GM06990 (cell line): ENCODE results near the gene FRRS1L.

Source experiments
- DNase-seq: peaks from one replicate; pipeline ENCODE4 v3.0.0-alpha.2; 2011; ENCODE audit not compliant: insufficient read length; ENCODE audit errors: extremely low read depth
- H3K27me3 ChIP-seq: replicated peaks from 2 replicates; pipeline ENCODE4 v1.6.0; 2011; ENCODE audit warnings: low read length; ENCODE audit not compliant: control insufficient read depth, insufficient read depth
- H3K36me3 ChIP-seq: 2 replicates; pipeline ENCODE4 v1.5.1; 2011; ENCODE audit warnings: low read length; ENCODE audit not compliant: control insufficient read depth, insufficient read depth
- H3K4me3 ChIP-seq: replicated peaks from 2 replicates; pipeline ENCODE4 v1.5.1; 2011; ENCODE audit warnings: low read depth, mild to moderate bottlenecking, control low read depth, low read length
- CTCF ChIP-seq: IDR thresholded peaks from 2 replicates; pipeline ENCODE4 v1.5.1; 2011; ENCODE audit warnings: low read length, control low read depth, mild to moderate bottlenecking, inconsistent platforms; ENCODE audit not compliant: insufficient read depth, poor library complexity, severe bottlenecking

The FRRS1L gene

GRCh38 chr9:109120204-109120789 is 46.8 kb downstream of the FRRS1L start:
- no peak for TF ChIP-seq CTCF
- no peak for DNase-seq

GRCh38 chr9:109119439-109120203 is 47.4 kb downstream of the FRRS1L start, which contains the start of gene TMEM245:
TSS of gene TMEM245 (minus strand) at chr9:109119947. CDS start at chr9:109119913, 34 bp downstream.
- peak within 1 kb of the TSS; percentile 91 for H3K4me3 ChIP-seq
- no peaks in the 10 kb centered on the region for H3K36me3 ChIP-seq
- TF ChIP-seq CTCF = no peak
- DNase-seq = peak; percentile 96
- no peaks in the 10 kb centered on the region for H3K27me3 ChIP-seq

More at GRCh38 chr9:109120204-109120789, 46.8 kb downstream of the FRRS1L start:
- H3K27me3 ChIP-seq = no peaks in the 10 kb centered on the region
- H3K36me3 ChIP-seq = no peaks in the 10 kb centered on the region
- peak overlapping the region; percentile 2; the same call in 1 of the 2 replicates for H3K4me3 ChIP-seq

GRCh38 chr9:109118808-109119438 is 48.1 kb downstream of the FRRS1L start:
- Histone ChIP-seq H3K36me3 (no peaks in the 10 kb centered on the region), H3K27me3 (no peaks in the 10 kb centered on the region), H3K4me3 (peak overlapping the region; percentile 91)
- TF ChIP-seq CTCF = no peak
- DNase-seq = no peak

- no peak for DNase-seq
- Histone ChIP-seq H3K36me3 (no peaks in the 10 kb centered on the region), H3K27me3 (no peaks in the 10 kb centered on the region), H3K4me3 (peak overlapping the region; percentile 91)
- no peak for TF ChIP-seq CTCF
These were observed 48.9 kb downstream of the FRRS1L start for GRCh38 chr9:109117856-109118807.

- TF ChIP-seq CTCF = no peak
- Histone ChIP-seq H3K36me3 (no peaks in the 10 kb centered on the region), H3K4me3 (no peak overlapping the region), H3K27me3 (no peaks in the 10 kb centered on the region)
- DNase-seq = no peak
These were observed 51.0 kb downstream of the FRRS1L start for GRCh38 chr9:109115931-109116526.
